GM12873 (cell line): ENCODE results near the gene ATOSA.

Experiments used
- TF ChIP-seq, protein P1 (sequence below): IDR thresholded peaks from 2 replicates; pipeline ENCODE4 v1.5.1; 2012; ENCODE audit warnings: low read depth, mild to moderate bottlenecking, moderate library complexity, low read length, control low read depth; ENCODE audit not compliant: insufficient read depth; ENCODE audit errors: missing control alignments

Gene ATOSA

GRCh38 chr15:52673734-52674133 lies 5.5 kb downstream of the ATOSA start:
- TF ChIP-seq, protein P1, sequence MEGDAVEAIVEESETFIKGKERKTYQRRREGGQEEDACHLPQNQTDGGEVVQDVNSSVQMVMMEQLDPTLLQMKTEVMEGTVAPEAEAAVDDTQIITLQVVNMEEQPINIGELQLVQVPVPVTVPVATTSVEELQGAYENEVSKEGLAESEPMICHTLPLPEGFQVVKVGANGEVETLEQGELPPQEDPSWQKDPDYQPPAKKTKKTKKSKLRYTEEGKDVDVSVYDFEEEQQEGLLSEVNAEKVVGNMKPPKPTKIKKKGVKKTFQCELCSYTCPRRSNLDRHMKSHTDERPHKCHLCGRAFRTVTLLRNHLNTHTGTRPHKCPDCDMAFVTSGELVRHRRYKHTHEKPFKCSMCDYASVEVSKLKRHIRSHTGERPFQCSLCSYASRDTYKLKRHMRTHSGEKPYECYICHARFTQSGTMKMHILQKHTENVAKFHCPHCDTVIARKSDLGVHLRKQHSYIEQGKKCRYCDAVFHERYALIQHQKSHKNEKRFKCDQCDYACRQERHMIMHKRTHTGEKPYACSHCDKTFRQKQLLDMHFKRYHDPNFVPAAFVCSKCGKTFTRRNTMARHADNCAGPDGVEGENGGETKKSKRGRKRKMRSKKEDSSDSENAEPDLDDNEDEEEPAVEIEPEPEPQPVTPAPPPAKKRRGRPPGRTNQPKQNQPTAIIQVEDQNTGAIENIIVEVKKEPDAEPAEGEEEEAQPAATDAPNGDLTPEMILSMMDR: no peak

DNA sequence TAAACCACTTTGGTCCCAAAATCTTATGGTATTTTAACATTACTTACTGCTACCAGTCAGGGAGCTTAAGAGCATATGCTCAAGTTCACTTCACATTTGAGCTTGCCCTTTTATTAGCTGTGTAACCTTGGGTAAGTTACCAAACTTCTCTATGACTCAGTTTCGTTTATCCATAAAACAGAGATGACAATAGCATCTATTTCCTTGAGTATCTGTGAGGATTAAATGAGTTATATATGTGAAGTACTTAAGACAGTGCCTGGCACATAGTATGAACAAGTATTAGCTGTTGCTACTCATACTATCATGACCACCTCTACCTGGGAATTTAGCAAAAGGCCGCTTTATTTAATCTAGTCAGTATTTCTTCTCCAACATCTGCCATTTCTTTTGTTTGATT lies 5.9 kb downstream of the ATOSA start:
- TF ChIP-seq, protein P1: no peak

GRCh38 chr15:52672661-52673060 lies 6.5 kb downstream of the ATOSA start:
- TF ChIP-seq, protein P1: no peak

- TF ChIP-seq, protein P1: no peak
Measured at GRCh38 chr15:52670087-52670486, 9.1 kb downstream of the ATOSA start.

GRCh38 chr15:52668133-52668532 lies 11.1 kb downstream of the ATOSA start:
- TF ChIP-seq, protein P1: no peak

- TF ChIP-seq, protein P1: no peak
Measured at GRCh38 chr15:52667597-52667996, 11.6 kb downstream of the ATOSA start.

GRCh38 chr15:52663536-52664294 lies 15.5 kb downstream of the ATOSA start:
- TF ChIP-seq, protein P1: no peak
